C4-2B (cell line): Measurements from ENCODE around the gene PTPRT.

Source experiments
- ZFX ChIP-seq: fragments of 450-650 bp; IDR thresholded peaks from 2 replicates; pipeline ENCODE4 v1.6.1; 2017
- TF ChIP-seq, protein P1 (sequence below): fragments of 450-650 bp; conservative IDR thresholded peaks from 2 replicates; pipeline ENCODE4 v1.5.1; 2017; ENCODE audit warnings: mild to moderate bottlenecking

DNA sequence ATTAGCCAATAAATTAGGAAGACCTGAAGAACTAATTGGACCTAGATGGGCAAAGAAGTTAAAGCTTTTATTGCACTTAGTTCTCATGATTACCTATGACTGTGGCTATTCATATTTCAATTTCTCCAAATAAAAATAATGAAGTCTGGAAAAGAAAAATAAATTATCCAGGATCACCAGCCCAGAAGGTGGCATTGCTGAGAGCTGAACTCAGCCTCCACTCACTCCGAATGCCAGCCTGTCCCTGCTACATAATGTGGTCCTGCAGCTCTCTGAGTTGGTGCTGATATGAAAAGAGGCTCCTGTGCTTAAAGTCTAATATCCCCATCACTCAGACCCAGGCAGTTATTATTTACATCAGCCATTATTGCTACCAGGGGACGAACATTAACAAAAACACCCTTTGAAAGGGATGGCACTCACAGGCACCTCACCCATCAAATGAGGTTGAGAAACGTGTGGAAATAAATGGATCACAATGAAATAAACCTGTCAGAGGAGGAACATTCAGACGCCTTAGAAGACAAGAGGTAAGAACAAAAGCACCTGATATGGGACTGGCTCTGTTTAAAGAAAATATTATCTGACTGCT lies 921.8 kb downstream of the PTPRT start:
- TF ChIP-seq, protein P1, sequence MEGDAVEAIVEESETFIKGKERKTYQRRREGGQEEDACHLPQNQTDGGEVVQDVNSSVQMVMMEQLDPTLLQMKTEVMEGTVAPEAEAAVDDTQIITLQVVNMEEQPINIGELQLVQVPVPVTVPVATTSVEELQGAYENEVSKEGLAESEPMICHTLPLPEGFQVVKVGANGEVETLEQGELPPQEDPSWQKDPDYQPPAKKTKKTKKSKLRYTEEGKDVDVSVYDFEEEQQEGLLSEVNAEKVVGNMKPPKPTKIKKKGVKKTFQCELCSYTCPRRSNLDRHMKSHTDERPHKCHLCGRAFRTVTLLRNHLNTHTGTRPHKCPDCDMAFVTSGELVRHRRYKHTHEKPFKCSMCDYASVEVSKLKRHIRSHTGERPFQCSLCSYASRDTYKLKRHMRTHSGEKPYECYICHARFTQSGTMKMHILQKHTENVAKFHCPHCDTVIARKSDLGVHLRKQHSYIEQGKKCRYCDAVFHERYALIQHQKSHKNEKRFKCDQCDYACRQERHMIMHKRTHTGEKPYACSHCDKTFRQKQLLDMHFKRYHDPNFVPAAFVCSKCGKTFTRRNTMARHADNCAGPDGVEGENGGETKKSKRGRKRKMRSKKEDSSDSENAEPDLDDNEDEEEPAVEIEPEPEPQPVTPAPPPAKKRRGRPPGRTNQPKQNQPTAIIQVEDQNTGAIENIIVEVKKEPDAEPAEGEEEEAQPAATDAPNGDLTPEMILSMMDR: no peak
- TF ChIP-seq ZFX: no peak
